ENCODE measurements around the gene WDR49.

DNA sequence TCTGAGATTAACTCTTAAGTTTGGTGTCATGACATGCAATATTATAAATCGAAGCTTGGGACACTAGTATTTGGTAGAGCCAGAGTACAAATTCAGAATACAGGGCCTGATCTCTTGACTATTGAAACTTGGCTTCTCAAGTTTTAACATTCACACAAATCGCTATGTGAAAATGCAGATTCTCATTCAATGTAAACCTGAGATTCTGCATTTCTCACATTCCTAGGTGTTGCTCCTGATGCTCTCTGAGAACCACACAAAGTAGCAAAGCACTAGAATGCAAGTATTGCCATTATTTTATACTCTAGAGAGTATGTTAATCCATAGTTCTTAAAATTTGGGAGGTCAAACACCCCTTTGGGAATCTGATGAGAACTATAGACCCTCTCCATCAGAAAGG is 47.9 kb downstream of the WDR49 start:
- TF ChIP-seq POLR2A (IDR thresholded peaks at IDR 0.05) (no peak), POLR2AphosphoS5 (IDR thresholded peaks at IDR 0.05) (no peak)
- TF ChIP-seq, protein P1, sequence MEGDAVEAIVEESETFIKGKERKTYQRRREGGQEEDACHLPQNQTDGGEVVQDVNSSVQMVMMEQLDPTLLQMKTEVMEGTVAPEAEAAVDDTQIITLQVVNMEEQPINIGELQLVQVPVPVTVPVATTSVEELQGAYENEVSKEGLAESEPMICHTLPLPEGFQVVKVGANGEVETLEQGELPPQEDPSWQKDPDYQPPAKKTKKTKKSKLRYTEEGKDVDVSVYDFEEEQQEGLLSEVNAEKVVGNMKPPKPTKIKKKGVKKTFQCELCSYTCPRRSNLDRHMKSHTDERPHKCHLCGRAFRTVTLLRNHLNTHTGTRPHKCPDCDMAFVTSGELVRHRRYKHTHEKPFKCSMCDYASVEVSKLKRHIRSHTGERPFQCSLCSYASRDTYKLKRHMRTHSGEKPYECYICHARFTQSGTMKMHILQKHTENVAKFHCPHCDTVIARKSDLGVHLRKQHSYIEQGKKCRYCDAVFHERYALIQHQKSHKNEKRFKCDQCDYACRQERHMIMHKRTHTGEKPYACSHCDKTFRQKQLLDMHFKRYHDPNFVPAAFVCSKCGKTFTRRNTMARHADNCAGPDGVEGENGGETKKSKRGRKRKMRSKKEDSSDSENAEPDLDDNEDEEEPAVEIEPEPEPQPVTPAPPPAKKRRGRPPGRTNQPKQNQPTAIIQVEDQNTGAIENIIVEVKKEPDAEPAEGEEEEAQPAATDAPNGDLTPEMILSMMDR (IDR thresholded peaks at IDR 0.05): no peak
